NT2/D1 (cell line): ENCODE results near the gene TOMM7.
"Not testable (repeated sequence)": the region's sequence is repeated elsewhere in the genome, so short reads cannot be mapped to it uniquely, and the experiment has no call there.

Experiments used
- DNase-seq: peaks from one replicate; pipeline ENCODE4 v3.0.0-alpha.2; 2011; ENCODE audit warnings: low read depth, low spot score
- H3K27me3 ChIP-seq: 2 replicates; pipeline ENCODE4 v1.6.0; 2011; ENCODE audit warnings: mild to moderate bottlenecking; ENCODE audit not compliant: insufficient read length, insufficient read depth
- H3K36me3 ChIP-seq: 2 replicates; pipeline ENCODE4 v1.6.1; 2011; ENCODE audit warnings: mild to moderate bottlenecking, low read length, mixed read lengths; ENCODE audit not compliant: insufficient read depth, insufficient read length
- H3K4me1 ChIP-seq: 2 replicates; pipeline ENCODE4 v1.5.1; 2011; ENCODE audit not compliant: insufficient read depth, insufficient read length
- H3K4me3 ChIP-seq: 2 replicates; pipeline ENCODE4 v1.5.1; 2011; ENCODE audit warnings: low read depth; ENCODE audit not compliant: insufficient read length
- H3K9ac ChIP-seq: 2 replicates; pipeline ENCODE4 v1.6.0; 2011; ENCODE audit warnings: low read depth; ENCODE audit not compliant: insufficient read length
- H3K9me3 ChIP-seq: 2 replicates; pipeline ENCODE4 v1.5.1; 2011; ENCODE audit warnings: mild to moderate bottlenecking, low read length; ENCODE audit not compliant: insufficient read depth
- SUZ12 ChIP-seq: IDR thresholded peaks from 2 replicates; pipeline ENCODE4 v1.6.1; 2011; ENCODE audit not compliant: insufficient read length, insufficient read depth; ENCODE audit errors: extremely low read depth
- YY1 ChIP-seq: IDR thresholded peaks from 2 replicates; pipeline ENCODE4 v1.6.1; 2011; ENCODE audit not compliant: insufficient read length, insufficient read depth
- ZNF274 ChIP-seq: IDR thresholded peaks from 2 replicates; pipeline ENCODE4 v1.6.1; 2011; ENCODE audit warnings: mild to moderate bottlenecking, low read depth, low read length

Gene TOMM7

GRCh38 chr7:22805227-22805626, 17.4 kb downstream of the TOMM7 start:
- DNase-seq: no peak
- Histone ChIP-seq H3K36me3 (peaks cover 4% of the 10 kb centered on the region), H3K27me3 (no peaks in the 10 kb centered on the region), H3K9ac (no peak overlapping the region), H3K9me3 (peaks cover 4% of the 10 kb centered on the region), H3K4me1 (peaks cover 4% of the 10 kb centered on the region), H3K4me3 (no peak overlapping the region)
- TF ChIP-seq SUZ12 (no peak), ZNF274 (no peak), YY1 (no peak)

- not testable (repeated sequence) for DNase-seq, H3K4me1 ChIP-seq, H3K27me3 ChIP-seq, H3K36me3 ChIP-seq
- Histone ChIP-seq H3K9me3 (peaks cover 25% of the 10 kb centered on the region), H3K9ac (peak overlapping the region; percentile 66), H3K4me3 (peak overlapping the region; percentile 16)
Measured at GRCh38 chr7:22802831-22803230, 19.8 kb downstream of the TOMM7 start.

DNA sequence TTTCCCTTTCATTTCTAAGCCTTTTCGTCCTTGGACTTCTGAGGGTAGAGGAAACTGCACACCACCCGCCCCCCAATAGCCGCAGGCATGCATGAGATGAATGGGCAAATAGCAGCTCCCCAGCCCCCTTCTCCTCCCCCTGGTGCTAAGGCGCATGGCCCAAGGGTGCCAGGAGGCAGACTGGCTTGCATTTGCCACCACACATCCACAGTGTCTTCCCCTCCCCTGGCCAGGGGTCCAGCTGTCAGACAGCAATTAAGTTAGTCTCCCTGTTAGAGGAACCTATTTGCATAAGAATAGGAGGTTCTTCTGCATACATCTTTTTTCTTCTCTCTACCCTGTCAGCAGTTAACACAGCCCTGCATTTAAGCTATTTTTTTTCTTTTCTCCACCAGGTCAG, 20.2 kb downstream of the TOMM7 start:
- TF ChIP-seq ZNF274 (no peak), SUZ12 (no peak), YY1 (no peak)
- Histone ChIP-seq H3K4me3 (peak overlapping the region; percentile 16), H3K27me3 (no peaks in the 10 kb centered on the region), H3K9ac (peak overlapping the region; percentile 66), H3K4me1 (no peaks in the 10 kb centered on the region), H3K36me3 (no peaks in the 10 kb centered on the region), H3K9me3 (peaks cover 29% of the 10 kb centered on the region)
- peak; percentile 89 for DNase-seq

- peak overlapping the region; percentile 16 for H3K4me3 ChIP-seq
- TF ChIP-seq YY1 (no peak), ZNF274 (no peak), SUZ12 (no peak)
- peak; percentile 95 for DNase-seq
- peaks cover 33% of the 10 kb centered on the region for H3K9me3 ChIP-seq
- no peaks in the 10 kb centered on the region for H3K27me3 ChIP-seq
- H3K9ac ChIP-seq: peak overlapping the region; percentile 32
- no peaks in the 10 kb centered on the region for H3K4me1 ChIP-seq
- no peaks in the 10 kb centered on the region for H3K36me3 ChIP-seq
Measured at GRCh38 chr7:22801912-22802311, 20.7 kb downstream of the TOMM7 start.

DNA sequence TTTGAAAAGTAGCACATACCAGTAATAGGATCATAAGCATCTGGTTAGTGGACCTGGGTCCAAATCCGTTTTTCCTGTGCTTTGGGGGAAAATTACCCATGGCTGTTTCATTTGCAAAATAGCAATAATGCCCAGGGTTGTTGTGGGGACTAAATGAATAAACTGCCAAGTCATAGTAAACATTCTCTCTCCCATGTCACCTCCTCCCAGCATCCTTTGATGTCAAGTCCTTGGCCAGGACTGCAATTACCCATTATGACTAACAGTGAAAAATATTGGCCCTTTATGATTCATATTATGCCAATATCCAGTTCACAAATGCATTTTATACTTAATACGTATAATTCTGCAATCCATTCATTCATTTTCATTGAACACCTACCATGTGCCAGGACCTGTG, 23.0 kb downstream of the TOMM7 start:
- Histone ChIP-seq H3K36me3 (no peaks in the 10 kb centered on the region), H3K9ac (no peak overlapping the region), H3K9me3 (peaks cover 54% of the 10 kb centered on the region), H3K27me3 (no peaks in the 10 kb centered on the region), H3K4me3 (no peak overlapping the region), H3K4me1 (no peaks in the 10 kb centered on the region)
- DNase-seq: no peak
- TF ChIP-seq SUZ12 (no peak), YY1 (no peak), ZNF274 (no peak)

DNA sequence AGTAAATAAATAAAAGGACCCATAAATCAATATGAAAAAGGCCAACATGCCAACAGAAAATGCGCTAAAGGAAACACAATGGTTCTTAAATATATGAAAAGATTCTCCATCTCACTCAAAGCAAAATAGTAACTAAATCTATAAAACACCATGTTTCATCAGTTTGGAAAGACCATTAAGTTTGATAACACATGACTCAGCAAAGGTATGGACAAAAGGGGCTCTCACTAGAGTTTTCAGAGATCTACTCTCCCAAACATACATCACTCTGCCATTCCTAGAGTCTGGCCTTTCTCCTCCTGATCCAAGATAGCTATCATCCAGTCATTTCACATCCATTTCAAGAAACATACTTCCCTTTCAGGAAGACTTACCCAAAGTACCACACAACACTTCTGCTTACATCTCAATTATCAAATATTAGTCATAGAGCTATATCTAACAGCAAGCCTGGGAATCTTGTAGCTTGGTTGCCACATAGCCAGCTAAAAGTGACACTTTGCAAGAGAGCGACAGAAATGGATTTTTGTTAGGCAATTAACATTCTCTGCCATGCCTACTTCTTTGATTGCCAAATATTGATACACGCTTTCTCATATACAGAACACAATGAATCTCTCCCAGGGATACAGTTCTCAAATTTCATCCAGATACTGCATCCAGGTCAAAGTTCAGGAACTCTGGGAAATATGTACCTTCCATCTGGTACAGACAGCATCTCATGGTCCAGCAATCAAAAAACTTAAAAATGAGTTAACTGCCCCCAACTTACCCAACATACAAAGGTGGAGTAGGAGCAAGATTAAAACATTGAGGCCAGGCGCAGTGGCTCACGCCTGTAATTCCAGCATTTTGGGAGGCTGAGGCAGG, 28.8 kb downstream of the TOMM7 start:
- no peak for DNase-seq
- H3K9me3 ChIP-seq: peaks cover 42% of the 10 kb centered on the region; the same call in 1 of the 2 replicates
- TF ChIP-seq YY1 (no peak), SUZ12 (no peak), ZNF274 (no peak)

GRCh38 chr7:22791204-22792158, 31.2 kb downstream of the TOMM7 start:
- no peak for TF ChIP-seq SUZ12
- no peak for TF ChIP-seq YY1
- TF ChIP-seq ZNF274: no peak
- Histone ChIP-seq H3K36me3 (no peaks in the 10 kb centered on the region), H3K4me1 (no peaks in the 10 kb centered on the region), H3K9me3 (peaks cover 20% of the 10 kb centered on the region; the same call in 1 of the 2 replicates), H3K4me3 (no peak overlapping the region), H3K27me3 (no peaks in the 10 kb centered on the region), H3K9ac (no peak overlapping the region)
- no peak for DNase-seq

More for the DNA sequence above, 28.8 kb downstream of the TOMM7 start:
- Histone ChIP-seq H3K36me3 (no peaks in the 10 kb centered on the region), H3K4me3 (no peak overlapping the region), H3K9ac (no peak overlapping the region), H3K4me1 (no peaks in the 10 kb centered on the region), H3K27me3 (no peaks in the 10 kb centered on the region)

DNA sequence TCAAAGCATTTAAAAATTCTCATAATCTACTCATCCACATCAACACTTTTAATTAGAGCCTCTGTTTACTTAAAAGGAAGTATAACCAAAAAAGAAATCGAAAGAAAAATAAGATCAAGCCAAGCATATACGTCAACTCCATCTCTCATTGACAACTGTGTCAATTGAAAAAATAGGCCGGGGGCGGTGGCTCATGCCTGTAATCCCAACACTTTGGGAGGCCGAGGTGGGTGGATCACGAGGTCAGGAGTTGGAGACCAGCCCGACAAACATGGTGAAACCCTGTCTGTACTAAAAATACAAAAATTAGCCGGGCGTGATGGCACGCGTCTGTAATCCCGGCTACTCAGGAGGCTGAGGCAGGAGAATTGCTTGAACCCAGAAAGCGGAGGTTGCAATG, 32.0 kb downstream of the TOMM7 start:
- H3K9ac ChIP-seq, H3K36me3 ChIP-seq, H3K27me3 ChIP-seq, DNase-seq, H3K4me3 ChIP-seq, H3K4me1 ChIP-seq: not testable (repeated sequence)
- H3K9me3 ChIP-seq: peaks cover 12% of the 10 kb centered on the region; the same call in 1 of the 2 replicates
